ENCODE data around the gene EPN2. TPM values are rescaled to one million over a fixed set of nuclear protein-coding genes. Genes with fewer than 3 reads are reported as not detected.

The EPN2 gene
- total RNA-seq, 4 donors from 2014 or later, result 25.6 to 145 (median 84.1) TPM

DNA sequence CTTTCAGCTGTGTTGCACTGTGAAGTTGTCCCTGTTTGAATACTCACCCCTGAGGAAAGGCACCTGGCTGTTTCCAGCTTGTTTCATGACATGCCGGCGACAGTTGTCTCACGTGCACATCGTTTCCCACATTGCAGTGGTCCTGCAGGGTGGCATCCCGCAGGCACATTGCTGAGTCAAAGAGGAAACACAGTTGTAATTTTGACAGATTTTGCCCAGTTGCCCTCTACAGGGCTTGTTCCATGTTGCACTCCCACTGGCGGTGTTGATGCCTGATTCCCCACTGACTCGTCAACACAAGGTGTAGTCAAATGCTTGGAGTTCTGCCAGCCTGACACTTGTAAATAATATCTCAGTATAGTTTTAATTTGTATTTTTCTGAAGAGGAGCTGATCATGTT lies 23.8 kb downstream of the EPN2 start:
- Histone ChIP-seq H3K27me3 (no peaks in the 10 kb centered on the region), H3K9me3 (no peaks in the 10 kb centered on the region), H3K27ac (peak overlapping the region; percentile 79 to 88), H3K4me1 (peaks cover 21 to 23% of the 10 kb centered on the region in 2 donors), H3K4me3 (no peak overlapping the region), H3K36me3 (no peaks in the 10 kb centered on the region)
- no peak for TF ChIP-seq POLR2A (IDR thresholded peaks at IDR 0.05)
- TF ChIP-seq, protein P1, sequence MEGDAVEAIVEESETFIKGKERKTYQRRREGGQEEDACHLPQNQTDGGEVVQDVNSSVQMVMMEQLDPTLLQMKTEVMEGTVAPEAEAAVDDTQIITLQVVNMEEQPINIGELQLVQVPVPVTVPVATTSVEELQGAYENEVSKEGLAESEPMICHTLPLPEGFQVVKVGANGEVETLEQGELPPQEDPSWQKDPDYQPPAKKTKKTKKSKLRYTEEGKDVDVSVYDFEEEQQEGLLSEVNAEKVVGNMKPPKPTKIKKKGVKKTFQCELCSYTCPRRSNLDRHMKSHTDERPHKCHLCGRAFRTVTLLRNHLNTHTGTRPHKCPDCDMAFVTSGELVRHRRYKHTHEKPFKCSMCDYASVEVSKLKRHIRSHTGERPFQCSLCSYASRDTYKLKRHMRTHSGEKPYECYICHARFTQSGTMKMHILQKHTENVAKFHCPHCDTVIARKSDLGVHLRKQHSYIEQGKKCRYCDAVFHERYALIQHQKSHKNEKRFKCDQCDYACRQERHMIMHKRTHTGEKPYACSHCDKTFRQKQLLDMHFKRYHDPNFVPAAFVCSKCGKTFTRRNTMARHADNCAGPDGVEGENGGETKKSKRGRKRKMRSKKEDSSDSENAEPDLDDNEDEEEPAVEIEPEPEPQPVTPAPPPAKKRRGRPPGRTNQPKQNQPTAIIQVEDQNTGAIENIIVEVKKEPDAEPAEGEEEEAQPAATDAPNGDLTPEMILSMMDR (IDR thresholded peaks at IDR 0.05), result no peak
- peak in 1 of 2 donors; percentile 43 for DNase-seq
- intact Hi-C loops (cut with DNase I; ENCODE audit: low total_unique reads), result no loop called here

DNA sequence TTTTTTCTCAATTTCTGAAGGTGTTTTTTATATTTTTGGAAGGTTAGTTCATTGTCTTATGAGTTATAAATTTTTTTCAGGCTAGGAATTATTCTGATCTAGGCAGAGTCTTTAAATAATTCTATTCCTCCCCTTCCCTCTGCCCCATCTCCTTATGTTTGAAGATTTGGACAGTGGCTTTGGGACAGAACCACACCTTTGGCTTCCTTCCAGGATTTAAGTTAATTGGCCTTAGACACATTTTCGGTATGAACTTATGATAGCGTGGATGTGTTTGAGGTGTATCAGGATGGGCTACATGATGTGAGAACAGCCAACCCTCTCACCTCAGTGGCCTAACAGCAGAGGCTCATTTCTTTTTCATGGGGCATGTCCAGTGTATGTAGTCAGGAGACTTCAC lies 24.3 kb downstream of the EPN2 start:
- intact Hi-C loops (cut with DNase I; ENCODE audit: low total_unique reads), result no loop called here

DNA sequence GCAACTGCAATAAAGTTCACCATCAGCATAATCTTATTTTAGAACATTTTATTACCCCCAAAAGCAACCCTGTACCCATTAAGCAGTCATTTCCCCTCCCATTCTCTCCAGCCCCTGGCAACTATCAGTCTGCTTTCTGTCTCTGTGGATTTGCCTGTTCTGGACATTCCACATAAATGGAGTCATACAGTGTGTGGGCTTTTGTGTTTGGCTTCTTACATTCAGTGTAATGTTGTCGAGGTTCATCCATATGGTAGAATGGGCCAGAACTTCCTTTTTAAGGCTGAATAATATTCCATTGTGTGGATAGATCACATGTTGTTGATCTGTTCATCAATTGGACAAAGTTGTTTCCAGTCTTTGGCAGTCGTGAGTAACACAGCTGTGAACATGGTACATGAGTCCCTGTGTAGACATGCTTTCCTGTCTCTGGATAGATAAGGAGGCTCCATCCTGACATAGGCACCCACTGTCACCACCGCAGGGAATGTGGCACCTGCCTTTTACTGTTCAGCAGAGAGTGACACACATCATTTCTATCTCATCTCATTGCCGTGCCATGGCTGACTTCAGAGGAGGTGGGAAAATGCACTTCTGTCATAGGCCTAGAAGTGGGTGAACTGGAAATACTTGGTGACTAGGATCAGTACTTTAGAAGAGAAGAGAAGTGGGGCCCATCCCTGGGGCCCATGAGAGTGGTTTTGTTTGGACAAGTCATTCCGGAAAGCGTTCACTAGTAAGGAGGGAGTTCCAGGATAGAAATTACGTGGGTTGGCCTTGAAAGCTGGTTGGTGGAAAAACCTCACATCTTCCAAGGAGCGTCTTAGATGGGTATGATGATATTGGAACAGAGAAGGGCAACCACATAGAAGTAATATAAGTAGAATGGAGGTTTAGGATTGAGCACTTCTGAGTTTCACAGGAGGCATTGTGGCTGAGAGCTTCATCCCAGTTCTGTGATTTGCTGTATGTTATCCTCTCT lies 25.8 kb downstream of the EPN2 start:
- Histone ChIP-seq H3K4me3 (no peak overlapping the region), H3K27me3 (no peaks in the 10 kb centered on the region), H3K4me1 (peaks cover 21 to 26% of the 10 kb centered on the region in 2 donors), H3K36me3 (no peaks in the 10 kb centered on the region), H3K9me3 (no peaks in the 10 kb centered on the region), H3K27ac (peak overlapping the region; percentile 79 to 88)
- DNase-seq, result peak in 1 of 2 donors; percentile 56
- no peak for TF ChIP-seq POLR2A (IDR thresholded peaks at IDR 0.05)
- TF ChIP-seq, protein P1 (IDR thresholded peaks at IDR 0.05), result no peak
- intact Hi-C loops (cut with DNase I; ENCODE audit: low total_unique reads), result no loop called here

More for the DNA sequence above, 24.3 kb downstream of the EPN2 start:
- H3K4me3 ChIP-seq, result no peak overlapping the region
- H3K27me3 ChIP-seq, result no peaks in the 10 kb centered on the region
- H3K27ac ChIP-seq, result peak overlapping the region; percentile 79 to 88
- H3K36me3 ChIP-seq, result no peaks in the 10 kb centered on the region
- no peak for DNase-seq
- H3K9me3 ChIP-seq, result no peaks in the 10 kb centered on the region
- H3K4me1 ChIP-seq, result peaks cover 21 to 24% of the 10 kb centered on the region in 2 donors
- TF ChIP-seq POLR2A (IDR thresholded peaks at IDR 0.05), result no peak
- TF ChIP-seq, protein P1 (IDR thresholded peaks at IDR 0.05), result no peak

DNA sequence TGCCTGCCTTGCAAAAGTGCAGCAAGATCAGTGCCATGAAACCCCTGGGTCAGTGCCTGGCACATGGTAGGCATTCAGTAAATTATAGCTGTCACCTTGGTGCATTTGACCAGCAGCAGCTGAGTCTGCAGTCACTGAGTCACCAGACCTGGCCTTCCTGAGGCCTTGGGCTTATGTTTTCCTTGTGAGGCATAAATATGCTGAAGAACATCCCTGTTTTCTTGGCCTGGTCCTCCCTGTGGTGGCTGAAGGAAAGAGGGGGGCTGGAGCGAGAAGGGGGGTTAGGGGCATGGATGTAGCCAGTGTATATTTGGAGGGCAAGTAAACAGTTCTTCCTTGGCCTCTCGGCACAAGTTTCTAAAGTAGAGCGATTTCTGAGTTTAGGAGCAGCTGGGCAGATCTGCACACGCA lies 26.5 kb downstream of the EPN2 start:
- no peaks in the 10 kb centered on the region for H3K9me3 ChIP-seq
- no peaks in the 10 kb centered on the region for H3K36me3 ChIP-seq
- H3K4me3 ChIP-seq, result no peak overlapping the region
- peak in 1 of 2 donors; percentile 6 for TF ChIP-seq POLR2A (IDR thresholded peaks at IDR 0.05)
- TF ChIP-seq, protein P1 (IDR thresholded peaks at IDR 0.05), result no peak
- peaks cover 25 to 32% of the 10 kb centered on the region in 2 donors for H3K4me1 ChIP-seq
- H3K27ac ChIP-seq, result peak overlapping the region; percentile 79 to 88
- intact Hi-C loops (cut with DNase I; ENCODE audit: low total_unique reads), result no loop called here
- H3K27me3 ChIP-seq, result no peaks in the 10 kb centered on the region
- DNase-seq, result peak in 1 of 2 donors; percentile 63

DNA sequence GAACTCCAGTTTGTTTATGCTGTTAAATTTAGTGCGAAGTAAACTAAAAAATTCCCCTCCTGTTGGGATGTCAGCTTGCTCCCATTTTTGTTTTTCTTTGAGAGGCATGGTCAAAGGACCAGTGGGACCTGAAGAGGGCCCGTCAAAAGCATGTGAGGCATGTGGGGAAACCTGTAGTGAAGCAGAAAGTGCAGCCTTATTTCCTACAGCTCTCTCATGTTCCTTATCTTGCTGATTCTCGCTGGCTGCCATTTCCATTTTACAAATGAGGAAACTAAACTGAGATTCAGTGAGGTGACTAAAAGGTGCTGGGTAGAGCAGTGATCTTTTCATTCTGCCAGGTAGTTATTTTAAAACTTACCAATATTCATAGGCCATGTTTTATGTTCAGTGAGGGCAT lies 27.1 kb downstream of the EPN2 start:
- TF ChIP-seq, protein P1 (IDR thresholded peaks at IDR 0.05), result no peak
- no peak for TF ChIP-seq POLR2A (IDR thresholded peaks at IDR 0.05)
- H3K27me3 ChIP-seq, result no peaks in the 10 kb centered on the region
- intact Hi-C loops (cut with DNase I; ENCODE audit: low total_unique reads), result no loop called here
- H3K27ac ChIP-seq, result peak overlapping the region; percentile 79 to 88
- H3K4me3 ChIP-seq, result no peak overlapping the region
- H3K36me3 ChIP-seq, result no peaks in the 10 kb centered on the region
- no peak for DNase-seq
- peaks cover 27 to 37% of the 10 kb centered on the region in 2 donors for H3K4me1 ChIP-seq
- H3K9me3 ChIP-seq, result no peaks in the 10 kb centered on the region

Measured in uterus (tissue), 4 donors.